ENCODE measurements around the gene SLC52A1. TPM values are rescaled to one million over a fixed set of nuclear protein-coding genes. Genes with fewer than 3 reads are reported as not detected.

SLC52A1 gene
- polyA plus RNA-seq (2012; ENCODE audit: insufficient read length, low read depth): not detected

- no peak for TF ChIP-seq SIN3A (IDR thresholded peaks at IDR 0.05; ENCODE audit: borderline replicate concordance, insufficient read depth, low read length)
- TF ChIP-seq, protein P1, sequence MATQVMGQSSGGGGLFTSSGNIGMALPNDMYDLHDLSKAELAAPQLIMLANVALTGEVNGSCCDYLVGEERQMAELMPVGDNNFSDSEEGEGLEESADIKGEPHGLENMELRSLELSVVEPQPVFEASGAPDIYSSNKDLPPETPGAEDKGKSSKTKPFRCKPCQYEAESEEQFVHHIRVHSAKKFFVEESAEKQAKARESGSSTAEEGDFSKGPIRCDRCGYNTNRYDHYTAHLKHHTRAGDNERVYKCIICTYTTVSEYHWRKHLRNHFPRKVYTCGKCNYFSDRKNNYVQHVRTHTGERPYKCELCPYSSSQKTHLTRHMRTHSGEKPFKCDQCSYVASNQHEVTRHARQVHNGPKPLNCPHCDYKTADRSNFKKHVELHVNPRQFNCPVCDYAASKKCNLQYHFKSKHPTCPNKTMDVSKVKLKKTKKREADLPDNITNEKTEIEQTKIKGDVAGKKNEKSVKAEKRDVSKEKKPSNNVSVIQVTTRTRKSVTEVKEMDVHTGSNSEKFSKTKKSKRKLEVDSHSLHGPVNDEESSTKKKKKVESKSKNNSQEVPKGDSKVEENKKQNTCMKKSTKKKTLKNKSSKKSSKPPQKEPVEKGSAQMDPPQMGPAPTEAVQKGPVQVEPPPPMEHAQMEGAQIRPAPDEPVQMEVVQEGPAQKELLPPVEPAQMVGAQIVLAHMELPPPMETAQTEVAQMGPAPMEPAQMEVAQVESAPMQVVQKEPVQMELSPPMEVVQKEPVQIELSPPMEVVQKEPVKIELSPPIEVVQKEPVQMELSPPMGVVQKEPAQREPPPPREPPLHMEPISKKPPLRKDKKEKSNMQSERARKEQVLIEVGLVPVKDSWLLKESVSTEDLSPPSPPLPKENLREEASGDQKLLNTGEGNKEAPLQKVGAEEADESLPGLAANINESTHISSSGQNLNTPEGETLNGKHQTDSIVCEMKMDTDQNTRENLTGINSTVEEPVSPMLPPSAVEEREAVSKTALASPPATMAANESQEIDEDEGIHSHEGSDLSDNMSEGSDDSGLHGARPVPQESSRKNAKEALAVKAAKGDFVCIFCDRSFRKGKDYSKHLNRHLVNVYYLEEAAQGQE (IDR thresholded peaks at IDR 0.05; ENCODE audit: insufficient read depth in 1 of 2, low read depth in 2 of 2, low read length in 2 of 2): no peak
- TF ChIP-seq TAF1 (IDR thresholded peaks at IDR 0.05; ENCODE audit: borderline replicate concordance, insufficient read depth, low read length): no peak
- no peak for TF ChIP-seq POLR2AphosphoS5 (IDR thresholded peaks at IDR 0.05; ENCODE audit: low read depth, low read length)
- TF ChIP-seq FOXP2 (optimal IDR thresholded peaks at IDR 0.05; ENCODE audit: borderline replicate concordance, extremely low read depth, extremely low read length, insufficient read depth): no peak
Observed at GRCh38 chr17:5035315-5035714, at the start of gene SLC52A1. SLC52A1 (minus strand) TSS chr17:5035426; CDS start chr17:5034606, 820 bp downstream.

GRCh38 chr17:5080591-5080990 lies 45.4 kb upstream of the SLC52A1 start:
- TF ChIP-seq TAF1 (IDR thresholded peaks at IDR 0.05; ENCODE audit: borderline replicate concordance, insufficient read depth, low read length) (no peak), POLR2AphosphoS5 (IDR thresholded peaks at IDR 0.05; ENCODE audit: low read depth, low read length) (no peak), FOXP2 (optimal IDR thresholded peaks at IDR 0.05; ENCODE audit: borderline replicate concordance, extremely low read depth, extremely low read length, insufficient read depth) (no peak), SIN3A (IDR thresholded peaks at IDR 0.05; ENCODE audit: borderline replicate concordance, insufficient read depth, low read length) (no peak)
- TF ChIP-seq, protein P1 (IDR thresholded peaks at IDR 0.05; ENCODE audit: insufficient read depth in 1 of 2, low read depth in 2 of 2, low read length in 2 of 2): no peak

DNA sequence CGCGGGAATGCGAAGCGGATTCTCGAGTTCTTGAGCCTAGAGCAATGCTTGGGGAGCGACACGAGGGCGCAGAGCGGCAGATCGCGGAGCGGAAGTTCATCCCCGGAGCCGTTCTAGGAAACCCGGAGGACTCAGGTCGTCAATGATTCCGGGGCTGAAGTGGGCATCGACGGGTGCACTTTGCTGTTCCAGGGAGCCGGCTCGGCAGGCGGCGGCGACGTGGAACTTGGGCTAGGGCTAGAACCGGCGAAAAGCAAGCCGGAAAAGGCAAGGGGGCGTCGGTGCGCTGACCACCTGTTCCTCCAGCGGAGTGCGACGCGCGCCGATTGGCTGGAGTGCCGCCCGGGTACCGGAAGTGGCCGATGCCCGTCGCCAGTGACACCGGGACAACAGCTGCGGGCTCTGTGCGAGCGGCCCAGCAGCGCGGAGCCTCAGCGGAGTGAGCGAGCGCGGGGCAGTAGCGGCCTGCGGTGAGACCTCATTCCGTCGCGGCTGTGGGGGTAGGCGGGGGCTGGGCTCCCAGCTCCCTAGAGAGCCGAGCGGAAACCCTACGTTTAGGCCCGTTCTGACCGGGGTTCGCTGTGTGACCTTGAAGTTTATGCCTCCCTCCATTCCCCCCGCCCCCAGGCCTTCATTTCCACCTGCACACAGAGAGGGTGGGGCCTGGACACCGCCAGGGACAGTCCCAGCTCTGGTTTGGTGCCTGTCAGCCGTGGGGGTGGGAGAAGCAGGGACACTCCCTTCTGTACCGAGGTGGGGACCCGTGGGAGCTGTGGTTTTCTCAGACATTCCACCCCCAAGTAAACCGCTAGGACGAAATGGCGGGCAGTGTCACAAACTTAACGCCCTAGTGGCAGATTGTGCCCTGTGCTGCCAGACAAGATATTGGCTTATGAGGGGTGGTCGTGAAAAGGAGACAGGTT lies 43.1 kb upstream of the SLC52A1 start, which contains the start of gene ZFP3:
Gene ZFP3 (plus strand): TSS at position 362 of the 923 bp plus-strand sequence. CDS start 13,038 bp downstream, outside the sequence.
- TF ChIP-seq SIN3A (IDR thresholded peaks at IDR 0.05; ENCODE audit: borderline replicate concordance, insufficient read depth, low read length) (no peak), FOXP2 (optimal IDR thresholded peaks at IDR 0.05; ENCODE audit: borderline replicate concordance, extremely low read depth, extremely low read length, insufficient read depth) (no peak), POLR2AphosphoS5 (IDR thresholded peaks at IDR 0.05; ENCODE audit: low read depth, low read length) (no peak), TAF1 (IDR thresholded peaks at IDR 0.05; ENCODE audit: borderline replicate concordance, insufficient read depth, low read length) (no peak)
- TF ChIP-seq, protein P1 (IDR thresholded peaks at IDR 0.05; ENCODE audit: insufficient read depth in 1 of 2, low read depth in 2 of 2, low read length in 2 of 2): no peak

DNA sequence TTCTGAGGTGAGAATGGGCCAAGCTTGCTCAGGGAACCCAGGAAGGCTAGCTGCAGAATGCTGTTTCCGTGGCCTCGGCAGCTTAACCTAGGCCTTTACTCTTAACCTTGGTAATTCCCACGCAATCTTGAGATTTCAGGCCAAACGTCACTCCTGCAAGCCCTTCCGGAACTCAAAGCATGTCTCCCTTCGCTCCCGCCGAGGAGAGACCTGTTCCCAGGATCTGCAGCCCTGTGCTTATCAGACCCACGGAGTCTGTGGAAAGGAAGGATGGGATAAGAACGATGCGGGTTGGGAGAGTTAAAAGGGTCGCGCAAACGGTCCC lies 42.5 kb upstream of the SLC52A1 start:
- no peak for TF ChIP-seq SIN3A (IDR thresholded peaks at IDR 0.05; ENCODE audit: borderline replicate concordance, insufficient read depth, low read length)
- no peak for TF ChIP-seq TAF1 (IDR thresholded peaks at IDR 0.05; ENCODE audit: borderline replicate concordance, insufficient read depth, low read length)
- TF ChIP-seq POLR2AphosphoS5 (IDR thresholded peaks at IDR 0.05; ENCODE audit: low read depth, low read length): no peak
- TF ChIP-seq FOXP2 (optimal IDR thresholded peaks at IDR 0.05; ENCODE audit: borderline replicate concordance, extremely low read depth, extremely low read length, insufficient read depth): no peak
- TF ChIP-seq, protein P1 (IDR thresholded peaks at IDR 0.05; ENCODE audit: insufficient read depth in 1 of 2, low read depth in 2 of 2, low read length in 2 of 2): no peak
